Neural cell (in vitro differentiated cells): ENCODE data around the gene NFKBIL1. TPM values are rescaled to one million over a fixed set of nuclear protein-coding genes. Genes with fewer than 3 reads are reported as not detected.

Experiments used
- H2AFZ ChIP-seq: fragments of 200-600, 300-800 bp; sonication (generic), shearing (Covaris generic); 2 replicates; pipeline ENCODE4 v1.6.0; 2014; ENCODE audit warnings: low read depth, mild to moderate bottlenecking, antibody characterized with exemption, low read length, moderate library complexity
- H3F3A ChIP-seq: fragments of 200-600 bp; shearing (Covaris generic); 2 replicates; pipeline ENCODE4 v1.6.1; 2016; ENCODE audit warnings: mild to moderate bottlenecking, moderate library complexity, mixed read lengths, antibody characterized with exemption, low read length; ENCODE audit not compliant: insufficient read depth, poor library complexity, severe bottlenecking
- H3K27ac ChIP-seq: fragments of 200-600, 300-800 bp; sonication (generic), shearing (Covaris generic); 2 replicates; pipeline ENCODE4 v1.5.1; 2014; ENCODE audit warnings: mild to moderate bottlenecking, low read length, moderate library complexity
- H3K27me3 ChIP-seq: fragments of 300-800, 200-600 bp; sonication (generic), shearing (Covaris generic); 2 replicates; pipeline ENCODE4 v1.6.0; 2014; ENCODE audit warnings: mild to moderate bottlenecking, low read depth, low read length, moderate library complexity; ENCODE audit not compliant: insufficient read depth
- H3K36me3 ChIP-seq: fragments of 300-800, 200-600 bp; sonication (generic), shearing (Covaris generic); 2 replicates; pipeline ENCODE4 v1.5.1; 2014; ENCODE audit warnings: mild to moderate bottlenecking, antibody characterized with exemption, low read length, moderate library complexity; ENCODE audit not compliant: insufficient read depth
- H3K4me2 ChIP-seq: fragments of 300-800, 200-600 bp; sonication (generic), shearing (Covaris generic); 2 replicates; pipeline ENCODE4 v1.6.0; 2014; ENCODE audit warnings: mild to moderate bottlenecking, low read length
- H3K4me3 ChIP-seq: fragments of 300-800, 200-600 bp; sonication (generic), shearing (Covaris generic); 2 replicates; pipeline ENCODE4 v1.5.1; 2014; ENCODE audit warnings: mild to moderate bottlenecking, low read length, moderate library complexity
- H3K79me2 ChIP-seq: fragments of 200-600 bp; shearing (Covaris generic); replicated peaks from 2 replicates; pipeline ENCODE4 v1.6.0; 2014; ENCODE audit warnings: mild to moderate bottlenecking, low read length, moderate library complexity; ENCODE audit not compliant: insufficient read depth
- H3K9ac ChIP-seq: fragments of 300-800, 200-600 bp; sonication (generic), shearing (Covaris generic); 2 replicates; pipeline ENCODE4 v1.6.1; 2016; ENCODE audit warnings: mild to moderate bottlenecking, low read length, mixed read lengths
- H3K9me2 ChIP-seq: fragments of 200-600 bp; shearing (Covaris generic); 2 replicates; pipeline ENCODE4 v1.6.1; 2016; ENCODE audit warnings: mild to moderate bottlenecking, low read length, mixed read lengths; ENCODE audit not compliant: insufficient read depth
- H3K9me3 ChIP-seq: fragments of 200-600, 300-800 bp; sonication (generic), shearing (Covaris generic); 2 replicates; pipeline ENCODE4 v1.6.1; 2016; ENCODE audit warnings: mild to moderate bottlenecking, mixed run types, low read length, moderate library complexity, mixed read lengths
- H4K20me1 ChIP-seq: fragments of 200-600 bp; shearing (Covaris generic); 2 replicates; pipeline ENCODE4 v1.6.1; 2016; ENCODE audit warnings: mild to moderate bottlenecking, mixed run types; ENCODE audit not compliant: insufficient read depth
- EP300 ChIP-seq: fragments of 450-650 bp; conservative IDR thresholded peaks from 2 replicates; pipeline ENCODE4 v1.6.1; 2014; ENCODE audit warnings: antibody characterized with exemption, mild to moderate bottlenecking, moderate library complexity; ENCODE audit not compliant: poor library complexity, severe bottlenecking
- EZH2 ChIP-seq: fragments of 200-600, 300-800 bp; shearing (Covaris generic), sonication (generic); IDR thresholded peaks from 2 replicates; pipeline ENCODE4 v1.6.1; 2014; ENCODE audit warnings: antibody characterized with exemption, low read length, borderline replicate concordance, mild to moderate bottlenecking; ENCODE audit not compliant: insufficient read depth, poor library complexity, severe bottlenecking
- MXI1 ChIP-seq: fragments of 450-650 bp; conservative IDR thresholded peaks from 2 replicates; pipeline ENCODE4 v1.6.1; 2014; ENCODE audit warnings: antibody characterized with exemption, mild to moderate bottlenecking; ENCODE audit not compliant: poor library complexity, severe bottlenecking
- POLR2AphosphoS5 ChIP-seq: IDR thresholded peaks from 2 replicates; pipeline ENCODE4 v1.6.1; 2012
- RAD21 ChIP-seq: fragments of 450-650 bp; conservative IDR thresholded peaks from 2 replicates; pipeline ENCODE4 v1.6.1; 2014; ENCODE audit warnings: antibody characterized with exemption, mild to moderate bottlenecking, moderate library complexity
- SMC3 ChIP-seq: fragments of 450-650 bp; conservative IDR thresholded peaks from 2 replicates; pipeline ENCODE4 v1.6.1; 2014; ENCODE audit warnings: antibody characterized with exemption, mild to moderate bottlenecking, moderate library complexity; ENCODE audit not compliant: poor library complexity
- TAF1 ChIP-seq: IDR thresholded peaks from 2 replicates; pipeline ENCODE4 v1.6.1; 2012; ENCODE audit warnings: low read depth
- polyA plus RNA-seq: library from polyadenylated mRNA; depleted of rRNA; stranded (reverse); fragments of >200 nt; gene quantifications from 2 replicates; pipeline ENCODE4 v1.2.3, GENCODE V29; 2014
- TF ChIP-seq, protein P1 (sequence below): fragments of 450-650 bp; IDR thresholded peaks from 2 replicates; pipeline ENCODE4 v1.5.1; 2014; ENCODE audit warnings: antibody characterized with exemption, mild to moderate bottlenecking, moderate library complexity; ENCODE audit not compliant: poor library complexity, severe bottlenecking
- TF ChIP-seq, protein P2 (sequence below): IDR thresholded peaks from 2 replicates; pipeline ENCODE4 v1.6.1; 2012; ENCODE audit warnings: borderline replicate concordance

Gene NFKBIL1
- polyA plus RNA-seq, 1 donor from 2014 or later = 88.7 TPM

DNA sequence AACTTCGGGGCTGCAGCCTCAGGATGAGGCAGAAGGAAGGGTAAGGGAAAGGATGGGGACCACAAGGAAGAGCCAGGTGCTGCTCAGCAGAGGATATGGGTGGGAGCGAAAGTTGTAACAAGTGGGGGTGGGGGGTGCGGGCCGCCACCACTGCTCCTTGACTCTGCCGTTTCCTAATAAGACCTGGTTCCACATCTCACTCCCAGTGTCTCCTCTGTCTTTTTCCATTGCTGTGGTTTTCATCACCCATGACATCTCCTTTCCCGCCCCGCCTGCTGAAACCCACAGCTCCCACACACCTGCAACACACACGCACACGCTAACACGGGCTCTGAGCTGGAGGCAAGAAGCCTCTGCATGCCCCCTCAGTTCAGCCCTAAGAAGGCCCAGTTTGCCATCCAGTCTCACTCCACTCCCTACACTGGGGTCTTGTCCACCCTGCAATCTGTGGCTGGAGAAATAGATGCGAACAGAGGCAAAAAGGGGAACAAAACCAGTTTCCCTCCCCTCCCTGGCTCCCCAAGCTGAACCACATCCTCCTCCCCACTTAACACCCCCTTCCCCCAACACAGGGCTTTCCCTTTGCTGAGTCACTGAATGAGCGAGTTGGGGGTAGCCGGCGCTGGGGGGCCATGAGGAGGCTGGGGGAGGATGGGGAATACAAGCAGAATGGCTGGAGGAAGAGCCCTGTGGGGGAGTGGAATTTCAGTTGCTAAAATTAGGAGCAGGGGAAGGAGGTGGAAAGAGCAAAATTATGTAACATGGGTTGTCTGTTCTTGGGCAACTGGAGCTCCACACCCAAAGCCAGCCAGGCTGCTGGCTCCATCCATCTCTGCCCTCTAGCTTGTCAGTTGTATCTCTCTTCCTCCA lies 11.5 kb downstream of the NFKBIL1 start:
- peaks cover 9% of the 10 kb centered on the region for H3K79me2 ChIP-seq
- TF ChIP-seq RAD21 = no peak
- TF ChIP-seq EP300 = no peak
- TF ChIP-seq, protein P1, sequence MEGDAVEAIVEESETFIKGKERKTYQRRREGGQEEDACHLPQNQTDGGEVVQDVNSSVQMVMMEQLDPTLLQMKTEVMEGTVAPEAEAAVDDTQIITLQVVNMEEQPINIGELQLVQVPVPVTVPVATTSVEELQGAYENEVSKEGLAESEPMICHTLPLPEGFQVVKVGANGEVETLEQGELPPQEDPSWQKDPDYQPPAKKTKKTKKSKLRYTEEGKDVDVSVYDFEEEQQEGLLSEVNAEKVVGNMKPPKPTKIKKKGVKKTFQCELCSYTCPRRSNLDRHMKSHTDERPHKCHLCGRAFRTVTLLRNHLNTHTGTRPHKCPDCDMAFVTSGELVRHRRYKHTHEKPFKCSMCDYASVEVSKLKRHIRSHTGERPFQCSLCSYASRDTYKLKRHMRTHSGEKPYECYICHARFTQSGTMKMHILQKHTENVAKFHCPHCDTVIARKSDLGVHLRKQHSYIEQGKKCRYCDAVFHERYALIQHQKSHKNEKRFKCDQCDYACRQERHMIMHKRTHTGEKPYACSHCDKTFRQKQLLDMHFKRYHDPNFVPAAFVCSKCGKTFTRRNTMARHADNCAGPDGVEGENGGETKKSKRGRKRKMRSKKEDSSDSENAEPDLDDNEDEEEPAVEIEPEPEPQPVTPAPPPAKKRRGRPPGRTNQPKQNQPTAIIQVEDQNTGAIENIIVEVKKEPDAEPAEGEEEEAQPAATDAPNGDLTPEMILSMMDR = no peak
- TF ChIP-seq MXI1 = no peak
- no peak for TF ChIP-seq EZH2
- TF ChIP-seq SMC3 = no peak
- TF ChIP-seq, protein P2, sequence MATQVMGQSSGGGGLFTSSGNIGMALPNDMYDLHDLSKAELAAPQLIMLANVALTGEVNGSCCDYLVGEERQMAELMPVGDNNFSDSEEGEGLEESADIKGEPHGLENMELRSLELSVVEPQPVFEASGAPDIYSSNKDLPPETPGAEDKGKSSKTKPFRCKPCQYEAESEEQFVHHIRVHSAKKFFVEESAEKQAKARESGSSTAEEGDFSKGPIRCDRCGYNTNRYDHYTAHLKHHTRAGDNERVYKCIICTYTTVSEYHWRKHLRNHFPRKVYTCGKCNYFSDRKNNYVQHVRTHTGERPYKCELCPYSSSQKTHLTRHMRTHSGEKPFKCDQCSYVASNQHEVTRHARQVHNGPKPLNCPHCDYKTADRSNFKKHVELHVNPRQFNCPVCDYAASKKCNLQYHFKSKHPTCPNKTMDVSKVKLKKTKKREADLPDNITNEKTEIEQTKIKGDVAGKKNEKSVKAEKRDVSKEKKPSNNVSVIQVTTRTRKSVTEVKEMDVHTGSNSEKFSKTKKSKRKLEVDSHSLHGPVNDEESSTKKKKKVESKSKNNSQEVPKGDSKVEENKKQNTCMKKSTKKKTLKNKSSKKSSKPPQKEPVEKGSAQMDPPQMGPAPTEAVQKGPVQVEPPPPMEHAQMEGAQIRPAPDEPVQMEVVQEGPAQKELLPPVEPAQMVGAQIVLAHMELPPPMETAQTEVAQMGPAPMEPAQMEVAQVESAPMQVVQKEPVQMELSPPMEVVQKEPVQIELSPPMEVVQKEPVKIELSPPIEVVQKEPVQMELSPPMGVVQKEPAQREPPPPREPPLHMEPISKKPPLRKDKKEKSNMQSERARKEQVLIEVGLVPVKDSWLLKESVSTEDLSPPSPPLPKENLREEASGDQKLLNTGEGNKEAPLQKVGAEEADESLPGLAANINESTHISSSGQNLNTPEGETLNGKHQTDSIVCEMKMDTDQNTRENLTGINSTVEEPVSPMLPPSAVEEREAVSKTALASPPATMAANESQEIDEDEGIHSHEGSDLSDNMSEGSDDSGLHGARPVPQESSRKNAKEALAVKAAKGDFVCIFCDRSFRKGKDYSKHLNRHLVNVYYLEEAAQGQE = no peak
- TF ChIP-seq POLR2AphosphoS5 = no peak
- no peak for TF ChIP-seq TAF1
- no peaks in the 10 kb centered on the region for H3K9me2 ChIP-seq
- no peak overlapping the region for H2AFZ ChIP-seq
- no peak overlapping the region for H3K27ac ChIP-seq
- no peaks in the 10 kb centered on the region for H3K27me3 ChIP-seq
- H4K20me1 ChIP-seq = no peaks in the 10 kb centered on the region
- H3K4me3 ChIP-seq = no peak overlapping the region
- no peaks in the 10 kb centered on the region for H3K9me3 ChIP-seq
- no peak overlapping the region for H3K9ac ChIP-seq
- no peak overlapping the region for H3K4me2 ChIP-seq
- H3K36me3 ChIP-seq = no peaks in the 10 kb centered on the region
- H3F3A ChIP-seq = no peaks in the 10 kb centered on the region

DNA sequence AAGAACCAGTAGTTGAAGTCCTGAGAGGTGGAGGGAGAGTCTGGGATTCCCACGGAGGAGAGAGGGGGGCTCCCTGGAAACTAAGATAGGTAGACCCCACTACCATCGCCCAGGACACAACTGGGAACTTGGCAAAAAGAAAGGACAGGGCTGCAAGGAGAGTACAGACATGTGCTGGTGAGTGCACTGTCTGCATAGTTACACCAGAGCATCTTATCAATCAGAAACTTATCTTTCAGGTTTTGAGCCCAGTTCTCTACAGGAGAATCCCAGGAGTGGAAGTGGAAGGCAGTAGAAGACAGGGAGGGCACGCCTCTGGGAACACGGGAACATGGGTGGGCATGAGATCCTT lies 12.2 kb downstream of the NFKBIL1 start:
- Histone ChIP-seq H3K36me3 (no peaks in the 10 kb centered on the region), H3K27ac (no peak overlapping the region), H2AFZ (no peak overlapping the region), H3K9me3 (no peaks in the 10 kb centered on the region), H4K20me1 (no peaks in the 10 kb centered on the region), H3K9me2 (no peaks in the 10 kb centered on the region), H3K27me3 (no peaks in the 10 kb centered on the region), H3F3A (no peaks in the 10 kb centered on the region), H3K4me3 (no peak overlapping the region), H3K9ac (no peak overlapping the region), H3K79me2 (peaks cover 2% of the 10 kb centered on the region), H3K4me2 (no peak overlapping the region)
- TF ChIP-seq, protein P2 = no peak
- no peak for TF ChIP-seq MXI1
- no peak for TF ChIP-seq EP300
- TF ChIP-seq, protein P1 = no peak
- no peak for TF ChIP-seq TAF1
